GM12878 (cell line): ENCODE results near the gene PFN3. TPM values are rescaled to one million over a fixed set of nuclear protein-coding genes. Genes with fewer than 3 reads are reported as not detected.
A peak's percentile ranks its signal among the peaks of the same experiment; 100 is the strongest.

Experiments used
- ATF7 ChIP-seq: fragments of 450-650 bp; IDR thresholded peaks from 2 replicates; pipeline ENCODE4 v1.6.1; 2016; ENCODE audit warnings: low read depth, mild to moderate bottlenecking
- CEBPB ChIP-seq, 2 experiments: fragments of 150-350 bp in 1 of 2; IDR thresholded peaks; 2 replicates each; pipeline ENCODE4 v1.6.1; 2012 to 2014; ENCODE audit warnings: low read depth in 2 of 2, low read length in 2 of 2, borderline replicate concordance in 1 of 2, inconsistent platforms in 1 of 2
- CHD4 ChIP-seq: fragments of 200-600 bp; sonication (generic); IDR thresholded peaks from 2 replicates; pipeline ENCODE4 v1.6.1; 2016; ENCODE audit warnings: mild to moderate bottlenecking
- EED ChIP-seq: sonication (generic); IDR thresholded peaks from 2 replicates; pipeline ENCODE4 v1.6.1; 2016; ENCODE audit warnings: antibody characterized with exemption, low read depth
- LARP7 ChIP-seq: fragments of 450-650 bp; IDR thresholded peaks from 2 replicates; pipeline ENCODE4 v1.6.1; 2017; ENCODE audit warnings: mild to moderate bottlenecking
- NR2F1 ChIP-seq: fragments of 450-650 bp; conservative IDR thresholded peaks from 2 replicates; pipeline ENCODE4 v1.6.1; 2017; ENCODE audit warnings: mild to moderate bottlenecking
- PAX5 ChIP-seq: IDR thresholded peaks from 2 replicates; pipeline ENCODE4 v1.6.1; 2011; ENCODE audit warnings: low read depth, low read length, borderline replicate concordance
- TCF12 ChIP-seq: IDR thresholded peaks from 2 replicates; pipeline ENCODE4 v1.6.1; 2011; ENCODE audit warnings: low read depth, mild to moderate bottlenecking, low read length
- TCF7 ChIP-seq: IDR thresholded peaks from 2 replicates; pipeline ENCODE4 v1.6.1; 2014; ENCODE audit warnings: antibody characterized with exemption, borderline replicate concordance
- YY1 ChIP-seq: IDR thresholded peaks from 2 replicates; pipeline ENCODE4 v1.6.1; 2011; ENCODE audit warnings: low read depth, mild to moderate bottlenecking, low read length
- ZNF622 ChIP-seq: fragments of 450-650 bp; IDR thresholded peaks from 2 replicates; pipeline ENCODE4 v1.6.1; 2017; ENCODE audit warnings: mild to moderate bottlenecking, inconsistent platforms
- polyA plus RNA-seq, 11 experiments: library from polyadenylated mRNA; depleted of rRNA in 4 of 11; unstranded in 6 of 11; stranded (reverse) in 5 of 11; fragments of >200 nt; fragmentation: Nextera tagmentation in 4 of 11; fragmentation: Illumina TruSeq in 1 of 11; extraction: Ambion mirVana in 4 of 11; extraction: Trizol in 1 of 11; gene quantifications; 1 replicate in 1 of 11; 2 replicates in 10 of 11; pipeline versions ENCODE4 v1.2.1 to v1.2.3, GENCODE V29; 2011 to 2016; ENCODE audit warnings: inconsistent platforms in 2 of 11, missing spikeins in 2 of 11, low read depth in 1 of 11
- total RNA-seq, 4 experiments: library from RNA; depleted of rRNA in 3 of 4; stranded (reverse); fragments of >200 nt in 3 of 4; fragmentation: Illumina TruSeq in 1 of 4; extraction: Trizol in 1 of 4; gene quantifications; 2 replicates each; pipeline versions ENCODE4 v1.2.1 to v1.2.3, GENCODE V29; 2013 to 2021
- TF ChIP-seq, protein P1 (sequence below): fragments of 450-650 bp; formaldehyde crosslinking; IDR thresholded peaks from 2 replicates; pipeline ENCODE4 v1.4.0; 2022; ENCODE audit warnings: mild to moderate bottlenecking, moderate library complexity

PFN3 gene
- total and polyA plus RNA-seq, 10 of the 15 experiments (the other 5 are each of a cell fraction or from before 2014, with no cell fraction given) = not detected

DNA sequence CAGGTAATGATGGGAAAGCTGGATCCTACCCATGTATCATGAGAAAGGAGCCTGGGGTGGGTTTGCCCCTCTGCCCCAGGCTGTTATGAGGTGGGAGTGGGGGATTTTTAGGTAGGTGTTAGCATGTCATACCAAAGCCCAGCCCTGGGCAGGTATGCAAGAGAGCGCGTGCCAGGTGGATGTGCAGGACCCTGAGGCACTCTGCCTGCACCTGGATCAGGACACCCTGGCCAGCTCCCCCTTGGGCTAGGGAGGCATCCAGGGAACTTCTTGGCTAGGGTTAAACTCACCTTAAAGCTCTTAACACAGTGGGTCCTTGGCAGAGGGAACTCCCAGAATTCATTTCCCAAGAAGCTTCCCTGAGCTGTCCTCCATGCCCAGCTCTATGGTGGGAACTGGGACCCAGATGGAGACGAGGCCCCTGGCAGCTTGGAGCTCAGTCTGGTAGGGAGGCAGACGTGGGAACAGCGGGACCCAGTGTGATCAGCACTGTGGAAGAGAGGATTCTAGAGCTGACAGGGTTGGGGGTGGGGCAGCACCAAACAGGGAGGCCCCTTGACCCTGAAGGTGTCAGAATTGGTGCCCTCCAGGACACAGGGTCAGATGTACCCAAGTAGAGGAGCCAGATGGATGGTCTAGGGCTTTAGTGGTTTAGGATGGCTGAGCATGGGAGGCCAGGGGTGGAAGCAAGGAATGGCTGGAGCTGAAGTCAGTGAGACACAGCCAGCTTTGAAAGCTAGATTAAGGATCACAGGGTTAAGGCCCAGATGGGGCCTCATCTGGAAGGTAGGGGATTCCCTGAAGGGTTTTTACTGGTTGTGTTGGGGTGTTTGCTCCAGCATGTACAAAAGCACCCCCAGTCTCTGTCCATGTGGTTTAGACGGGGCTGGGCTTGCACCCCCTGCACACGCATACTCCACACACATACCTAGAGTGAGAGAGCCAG, 43.9 kb upstream of the PFN3 start (continued):
- TF ChIP-seq ATF7 = 0 out of 2 replicates have a peak, but pooled peaks have one; percentile 13
- TF ChIP-seq CHD4 = no peak
- TF ChIP-seq EED = no peak
- TF ChIP-seq, protein P1, sequence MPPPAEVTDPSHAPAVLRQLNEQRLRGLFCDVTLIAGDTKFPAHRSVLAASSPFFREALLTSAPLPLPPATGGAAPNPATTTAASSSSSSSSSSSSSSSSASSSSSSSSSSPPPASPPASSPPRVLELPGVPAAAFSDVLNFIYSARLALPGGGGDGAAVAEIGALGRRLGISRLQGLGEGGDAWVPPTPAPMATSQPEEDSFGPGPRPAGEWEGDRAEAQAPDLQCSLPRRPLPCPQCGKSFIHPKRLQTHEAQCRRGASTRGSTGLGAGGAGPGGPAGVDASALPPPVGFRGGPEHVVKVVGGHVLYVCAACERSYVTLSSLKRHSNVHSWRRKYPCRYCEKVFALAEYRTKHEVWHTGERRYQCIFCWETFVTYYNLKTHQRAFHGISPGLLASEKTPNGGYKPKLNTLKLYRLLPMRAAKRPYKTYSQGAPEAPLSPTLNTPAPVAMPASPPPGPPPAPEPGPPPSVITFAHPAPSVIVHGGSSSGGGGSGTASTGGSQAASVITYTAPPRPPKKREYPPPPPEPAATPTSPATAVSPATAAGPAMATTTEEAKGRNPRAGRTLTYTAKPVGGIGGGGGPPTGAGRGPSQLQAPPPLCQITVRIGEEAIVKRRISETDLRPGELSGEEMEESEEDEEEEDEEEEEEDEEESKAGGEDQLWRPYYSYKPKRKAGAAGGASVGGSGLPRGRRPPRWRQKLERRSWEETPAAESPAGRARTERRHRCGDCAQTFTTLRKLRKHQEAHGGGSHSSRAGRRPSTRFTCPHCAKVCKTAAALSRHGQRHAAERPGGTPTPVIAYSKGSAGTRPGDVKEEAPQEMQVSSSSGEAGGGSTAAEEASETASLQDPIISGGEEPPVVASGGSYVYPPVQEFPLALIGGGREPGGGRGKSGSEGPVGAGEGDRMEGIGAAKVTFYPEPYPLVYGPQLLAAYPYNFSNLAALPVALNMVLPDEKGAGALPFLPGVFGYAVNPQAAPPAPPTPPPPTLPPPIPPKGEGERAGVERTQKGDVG (CRISPR knock-in tag) = no peak
- 0 out of 2 replicates have a peak, but pooled peaks have one; percentile 6 for TF ChIP-seq TCF12
- TF ChIP-seq TCF7 = no peak
- TF ChIP-seq YY1 = 0 out of 2 replicates have a peak, but pooled peaks have one; percentile 8
- no peak for TF ChIP-seq LARP7
- TF ChIP-seq CEBPB (IDR thresholded peaks at IDR 0.05; ENCODE audit: borderline replicate concordance in 1 of 2, low read depth in 2 of 2, low read length in 2 of 2) = no peak
- peak; percentile 75 for TF ChIP-seq NR2F1
- no peak for TF ChIP-seq ZNF622
- TF ChIP-seq PAX5 = peak; percentile 17; the same call in 1 of the 2 replicates
